Stimulated activated CD4-positive, alpha-beta T cell treated with anti-CD3 and anti-CD28 coated beads, Interleukin-4, amount 100 ng/mL, for 1 hour (primary cell): ENCODE results near the gene RNF152.

Source experiments
- DNase-seq: peaks from one replicate; pipeline ENCODE4 v3.0.0-alpha.2; 2020

RNF152 gene

GRCh38 chr18:61892683-61893308 is at the start of gene RNF152:
Gene RNF152, minus strand, starts transcription at chr18:61893007. Its CDS starts 76,544 bp downstream, at chr18:61816463.
- DNase-seq = peak; percentile 38

- no peak for DNase-seq
Measured at GRCh38 chr18:61941948-61942471, 49.2 kb upstream of the RNF152 start.

- no peak for DNase-seq
Measured at GRCh38 chr18:61939046-61939674, 46.4 kb upstream of the RNF152 start.

- DNase-seq = no peak
Measured at GRCh38 chr18:61935362-61935761, 42.6 kb upstream of the RNF152 start.

- no peak for DNase-seq
Measured at GRCh38 chr18:61931654-61932379, 39.0 kb upstream of the RNF152 start.

GRCh38 chr18:61929881-61930640 is 37.3 kb upstream of the RNF152 start:
- no peak for DNase-seq

GRCh38 chr18:61926532-61926931 is 33.7 kb upstream of the RNF152 start:
- no peak for DNase-seq

- DNase-seq = no peak
Measured at GRCh38 chr18:61924550-61924949, 31.7 kb upstream of the RNF152 start.

- DNase-seq = no peak
Measured at GRCh38 chr18:61922435-61922834, 29.6 kb upstream of the RNF152 start.

- no peak for DNase-seq
Measured at GRCh38 chr18:61921621-61922235, 28.9 kb upstream of the RNF152 start.

GRCh38 chr18:61917818-61918217 is 25.0 kb upstream of the RNF152 start:
- DNase-seq = no peak

- DNase-seq = no peak
Measured at GRCh38 chr18:61912476-61912875, 19.7 kb upstream of the RNF152 start.

- DNase-seq = no peak
Measured at GRCh38 chr18:61910101-61910500, 17.3 kb upstream of the RNF152 start.

- no peak for DNase-seq
Measured at GRCh38 chr18:61908661-61909060, 15.9 kb upstream of the RNF152 start.

- DNase-seq = peak; percentile 20
Measured at GRCh38 chr18:61901323-61901986, 8.6 kb upstream of the RNF152 start.

GRCh38 chr18:61900504-61901281 is 7.9 kb upstream of the RNF152 start:
- no peak for DNase-seq

- no peak for DNase-seq
Measured at GRCh38 chr18:61898640-61899101, 5.9 kb upstream of the RNF152 start.

GRCh38 chr18:61896757-61897156 is 4.0 kb upstream of the RNF152 start:
- DNase-seq = no peak

GRCh38 chr18:61896118-61896517 is 3.3 kb upstream of the RNF152 start:
- no peak for DNase-seq

- no peak for DNase-seq
Measured at GRCh38 chr18:61894751-61895524, 2.1 kb upstream of the RNF152 start.
